Measurements from ENCODE around the gene RUNX1. TPM values are rescaled to one million over a fixed set of nuclear protein-coding genes. Genes with fewer than 3 reads are reported as not detected.
A peak's percentile ranks its signal among the peaks of the same experiment; 100 is the strongest.

The RUNX1 gene
- 26.0 TPM for total RNA-seq (2013)
- polyA plus RNA-seq: 10 to 100 TPM in 1 of 3 donors, 1 to 10 TPM in 2; 6.2 to 49.7 (median 8.7) TPM
- 139 and 141 TPM in 2 replicates for polyA minus RNA-seq
- total RNA-seq: 187 to 1,099 (median 314) reads per million in 11 experiments

- Histone ChIP-seq H3K9me3 (replicated peaks in 1 of 2; ENCODE audit: control insufficient read depth in 1 of 2, insufficient read depth in 1 of 2, low read length in 2 of 2) (no peaks in the 10 kb centered on the region), H4K20me1 (ENCODE audit: insufficient read depth, low read length) (peaks cover 22% of the 10 kb centered on the region), H3K27ac (ENCODE audit: low read depth in 1 of 2, low read length in 2 of 2) (peak within 1 kb of the TSS; percentile 90 to 99), H3K27me3 (ENCODE audit: control insufficient read depth in 2 of 2, insufficient read depth in 2 of 2, low read length in 2 of 2) (no peaks in the 10 kb centered on the region), H3K4me2 (replicated peaks; ENCODE audit: extremely low read depth, low read length, poor library complexity, severe bottlenecking) (peak within 1 kb of the TSS; percentile 98), H2AFZ (ENCODE audit: insufficient read depth, low read depth, low read length, poor library complexity, severe bottlenecking) (peak within 1 kb of the TSS; percentile 4), H3K9ac (ENCODE audit: insufficient read depth, low read length, poor library complexity, severe bottlenecking) (peak within 1 kb of the TSS; percentile 91), H3K79me2 (ENCODE audit: insufficient read depth, low read length) (peaks cover 43% of the 10 kb centered on the region), H3K36me3 (replicated peaks in 1 of 2; ENCODE audit: control insufficient read depth in 1 of 2, insufficient read depth in 2 of 2, low read length in 2 of 2) (no peaks in the 10 kb centered on the region), H3K4me3 (replicated peaks in 1 of 3; ENCODE audit: low read depth in 2 of 3, low read length in 3 of 3) (peak within 1 kb of the TSS; percentile 68 to 99 (median 93)), H3K4me1 (ENCODE audit: control insufficient read depth in 1 of 2, insufficient read depth in 2 of 2, low read length in 2 of 2) (peaks cover 67 to 72% of the 10 kb centered on the region in 2 donors)
- H3K9me3 Mint-ChIP-seq: no peaks in the 10 kb centered on the region
- DNase-seq: peak; percentile 96 to 97 (median 96)
- H3K4me3 Mint-ChIP-seq: peak within 1 kb of the TSS; percentile 97 to 98
- peak within 1 kb of the TSS; percentile 99 to 100 (median 100) for H3K27ac Mint-ChIP-seq
- TF ChIP-seq CTCF (IDR thresholded peaks at IDR 0.05): no peak
- intact Hi-C loops (cut with micrococcal nuclease): loop anchor here (1.0 to 10.0 kb wide), 4 partner anchors 160 to 883 kb away; no protein-coding TSS in a partner anchor
- peaks cover 64% of the 10 kb centered on the region for H3K4me1 Mint-ChIP-seq
- WGBS (ENCODE audit: insufficient coverage): 0% methylated on average over 5 of the region's 14 CpGs
- peaks cover 0 to 6% (median 3%) of the 10 kb centered on the region in 3 donors for H3K27me3 Mint-ChIP-seq (ENCODE audit: low read depth in 3 of 3)
- H3K36me3 Mint-ChIP-seq: peaks cover 13 to 14% of the 10 kb centered on the region in 2 donors
Observed at GRCh38 chr21:35048706-35049617, at the start of gene RUNX1. RUNX1 (minus strand) TSS chr21:35049302.

GRCh38 chr21:35097525-35097924, 48.4 kb upstream of the RUNX1 start:
- H4K20me1 ChIP-seq (ENCODE audit: insufficient read depth, low read length): no peaks in the 10 kb centered on the region
- H3K4me3 ChIP-seq (replicated peaks in 1 of 3; ENCODE audit: low read depth in 2 of 3, low read length in 3 of 3): no peak overlapping the region
- H3K36me3 ChIP-seq (replicated peaks in 1 of 2; ENCODE audit: control insufficient read depth in 1 of 2, insufficient read depth in 2 of 2, low read length in 2 of 2): no peaks in the 10 kb centered on the region
- no peak for DNase-seq
- Mint-ChIP-seq H3K27ac (no peak overlapping the region), H3K36me3 (no peaks in the 10 kb centered on the region), H3K27me3 (ENCODE audit: low read depth in 3 of 3) (no peaks in the 10 kb centered on the region), H3K4me1 (no peaks in the 10 kb centered on the region), H3K4me3 (no peak overlapping the region), H3K9me3 (peaks cover 0 to 6% (median 3%) of the 10 kb centered on the region in 7 donors)
- H3K9me3 ChIP-seq (replicated peaks in 1 of 2; ENCODE audit: control insufficient read depth in 1 of 2, insufficient read depth in 1 of 2, low read length in 2 of 2): no peaks in the 10 kb centered on the region
- TF ChIP-seq CTCF (IDR thresholded peaks at IDR 0.05): no peak
- WGBS (ENCODE audit: insufficient coverage): 83% methylated on average over 1 of the region's 4 CpGs
- H3K4me2 ChIP-seq (replicated peaks; ENCODE audit: extremely low read depth, low read length, poor library complexity, severe bottlenecking): no peak overlapping the region
- no peaks in the 10 kb centered on the region for H3K79me2 ChIP-seq (ENCODE audit: insufficient read depth, low read length)
- H3K9ac ChIP-seq (ENCODE audit: insufficient read depth, low read length, poor library complexity, severe bottlenecking): no peak overlapping the region
- no peaks in the 10 kb centered on the region for H3K27me3 ChIP-seq (ENCODE audit: control insufficient read depth in 2 of 2, insufficient read depth in 2 of 2, low read length in 2 of 2)
- H2AFZ ChIP-seq (ENCODE audit: insufficient read depth, low read depth, low read length, poor library complexity, severe bottlenecking): no peak overlapping the region
- H3K27ac ChIP-seq (ENCODE audit: low read depth in 1 of 2, low read length in 2 of 2): no peak overlapping the region
- H3K4me1 ChIP-seq (ENCODE audit: control insufficient read depth in 1 of 2, insufficient read depth in 2 of 2, low read length in 2 of 2): peaks cover 10 to 12% of the 10 kb centered on the region in 2 donors
- intact Hi-C loops (cut with micrococcal nuclease): no loop called here
